HPDE6-E6E7 (cell line): ENCODE results near the gene S100A10.

Experiments used
- DNase-seq: peaks from one replicate; pipeline ENCODE4 v3.0.0; 2011; ENCODE audit warnings: missing footprints; ENCODE audit errors: extremely low spot score

Gene S100A10

DNA sequence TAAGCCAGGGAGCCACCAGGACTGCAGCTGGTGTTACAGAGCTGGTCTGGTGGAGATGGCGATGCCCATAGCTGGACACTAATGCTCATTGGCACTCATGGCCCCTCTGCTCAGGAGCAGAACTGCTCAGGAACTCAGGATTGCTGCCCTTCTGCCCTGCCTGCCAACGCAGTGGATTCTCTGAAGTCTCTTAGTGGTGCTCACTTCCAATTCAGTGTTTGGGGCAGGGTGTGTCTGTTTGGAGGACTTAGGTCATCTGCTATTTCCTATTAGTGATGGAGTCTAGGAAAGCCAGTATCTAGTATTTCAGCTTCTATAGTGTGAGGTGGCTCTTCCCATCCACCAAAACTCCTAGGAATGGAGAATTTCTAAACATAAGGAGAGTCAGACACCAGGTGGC, 29.1 kb downstream of the S100A10 start:
- no peak for DNase-seq

DNA sequence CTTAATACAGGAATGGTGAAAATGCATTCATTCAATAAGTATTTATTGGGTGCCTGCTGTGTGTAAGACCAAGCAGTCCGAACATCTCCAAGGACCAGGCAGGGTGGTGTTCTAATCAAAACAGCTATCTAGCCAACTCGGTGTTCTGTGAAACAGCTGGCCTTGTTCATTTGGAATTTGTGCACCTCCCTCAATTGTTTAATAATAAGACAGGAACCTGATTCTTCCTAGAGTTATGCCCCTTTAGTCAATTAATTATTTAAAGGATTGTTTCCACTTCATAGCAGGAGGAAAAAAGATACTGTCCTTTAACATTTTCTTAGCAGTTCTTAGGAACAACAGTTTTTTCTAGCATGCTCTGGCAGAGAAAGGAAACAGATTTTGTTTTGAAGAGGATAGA, 30.4 kb downstream of the S100A10 start:
- DNase-seq = no peak

GRCh38 chr1:151961833-151962232, 31.8 kb downstream of the S100A10 start:
- no peak for DNase-seq

DNA sequence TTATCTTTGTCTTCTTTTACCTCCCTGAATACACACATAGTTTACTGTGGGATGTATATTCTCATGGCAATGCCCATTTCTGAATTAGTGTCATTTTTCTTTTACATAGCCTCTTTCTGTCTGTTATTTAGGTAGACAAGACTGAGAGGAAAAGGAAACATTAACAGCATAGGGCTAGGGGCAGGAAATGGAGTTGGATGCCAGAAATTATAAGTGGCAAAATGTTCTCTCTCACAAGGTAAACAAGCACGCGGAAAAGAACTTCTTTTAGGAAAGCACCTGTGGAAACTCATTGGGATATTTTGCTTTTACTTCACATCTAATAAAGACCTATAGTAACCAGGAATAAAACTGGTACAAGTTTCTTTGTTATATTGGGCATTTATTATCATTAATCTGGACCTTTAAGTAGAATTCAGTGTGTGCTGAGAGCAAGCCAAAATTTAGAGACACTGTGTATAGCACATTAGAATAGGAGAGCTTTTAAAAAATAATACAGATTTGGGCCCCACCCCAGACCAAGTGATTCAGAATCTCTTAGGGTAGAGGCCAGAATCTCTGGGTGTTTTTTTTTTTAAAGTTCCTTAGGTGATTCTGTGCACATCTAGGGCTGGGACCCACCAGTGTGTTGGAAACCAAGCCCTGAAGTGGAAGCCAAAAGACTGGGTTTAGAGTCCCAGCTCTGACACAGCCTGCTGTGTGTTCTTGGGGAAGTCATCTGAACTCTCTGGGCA, 32.7 kb downstream of the S100A10 start:
- DNase-seq = no peak

- no peak for DNase-seq
These were observed 34.7 kb downstream of the S100A10 start for GRCh38 chr1:151958959-151959358.

- no peak for DNase-seq
These were observed 36.6 kb downstream of the S100A10 start for GRCh38 chr1:151956957-151957497.

GRCh38 chr1:151953409-151954094, 40.1 kb downstream of the S100A10 start:
- DNase-seq = no peak

DNA sequence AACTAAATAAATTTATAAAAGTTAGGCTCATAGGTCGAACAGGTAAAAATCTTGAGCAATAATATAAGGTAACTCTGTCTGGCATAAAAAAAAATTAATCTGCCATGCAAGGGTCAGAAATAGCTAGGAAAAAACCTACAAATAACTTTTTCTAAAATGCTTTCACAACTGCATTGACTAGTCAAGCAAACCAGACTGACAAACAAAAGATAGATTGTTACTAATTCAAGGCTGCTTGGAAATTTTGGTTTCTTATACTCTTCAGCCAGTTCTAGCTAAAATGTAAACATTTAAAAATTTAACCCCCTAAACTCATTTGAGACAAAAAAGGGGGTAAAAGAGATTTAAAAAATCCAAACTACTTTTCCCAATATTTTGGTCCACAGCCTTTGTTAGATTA, 40.8 kb downstream of the S100A10 start:
- no peak for DNase-seq

- DNase-seq = no peak
These were observed 44.1 kb downstream of the S100A10 start for GRCh38 chr1:151949371-151950193.

- DNase-seq = no peak
These were observed 45.2 kb downstream of the S100A10 start for GRCh38 chr1:151948506-151948905.

DNA sequence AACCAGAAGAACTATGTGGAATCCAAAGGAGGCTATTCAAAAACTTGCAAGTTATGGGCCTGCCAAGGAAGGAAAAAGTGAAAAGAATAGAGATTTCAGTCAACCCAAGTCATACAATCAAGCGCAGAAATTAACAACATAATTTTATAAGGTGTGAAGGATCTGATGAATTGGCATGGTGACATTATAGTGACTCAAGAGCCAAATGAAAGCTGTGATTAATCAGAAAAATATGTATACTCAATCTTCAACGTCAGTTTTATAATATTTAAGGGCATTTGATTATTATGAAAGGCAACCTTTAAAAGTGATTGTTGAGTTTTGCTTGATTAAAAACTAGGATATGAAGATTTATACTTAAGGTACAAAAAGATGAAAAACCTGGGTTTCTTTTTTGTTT, 46.5 kb downstream of the S100A10 start:
- DNase-seq = no peak

- DNase-seq = peak; percentile 79
These were observed 47.6 kb downstream of the S100A10 start for GRCh38 chr1:151945725-151946722.

- DNase-seq = no peak
These were observed 48.6 kb downstream of the S100A10 start for GRCh38 chr1:151944857-151945575.

GRCh38 chr1:151944126-151944856, 49.4 kb downstream of the S100A10 start:
- DNase-seq = no peak

GRCh38 chr1:151943591-151943990, 50.1 kb downstream of the S100A10 start:
- DNase-seq = no peak

GRCh38 chr1:151942882-151943281, 50.8 kb downstream of the S100A10 start:
- no peak for DNase-seq

GRCh38 chr1:151940541-151940940, 53.1 kb downstream of the S100A10 start:
- DNase-seq = no peak

GRCh38 chr1:151939779-151940178, 53.9 kb downstream of the S100A10 start:
- DNase-seq = no peak

- no peak for DNase-seq
These were observed 54.5 kb downstream of the S100A10 start for GRCh38 chr1:151939141-151939540.

DNA sequence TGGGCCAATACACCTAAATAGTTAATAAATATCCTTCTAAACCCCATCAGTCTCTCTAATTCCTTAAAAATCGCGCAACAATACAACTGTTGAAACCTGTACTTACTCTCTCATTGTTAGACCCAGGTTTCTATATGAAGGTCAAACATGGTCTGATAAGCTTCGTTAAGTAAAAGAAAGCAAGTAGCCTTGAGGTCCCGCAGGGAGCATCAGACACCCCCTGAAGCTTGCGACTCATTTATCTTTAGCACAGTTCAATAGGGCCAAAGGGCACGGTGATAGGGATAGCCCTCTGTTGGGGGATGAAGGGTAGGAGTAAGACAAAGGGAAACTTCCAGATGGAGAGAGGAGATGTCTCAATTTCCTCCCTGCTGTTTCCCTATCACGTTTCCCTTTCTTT, 57.0 kb downstream of the S100A10 start:
- DNase-seq = no peak
